Ascending aorta (tissue), 2 donors: ENCODE results near the gene SH2B2. TPM values are rescaled to one million over a fixed set of nuclear protein-coding genes. Genes with fewer than 3 reads are reported as not detected.

Source experiments
- DNase-seq, 2 donors: peaks; one replicate each; pipeline ENCODE4 v3.0.0-alpha.2; 2019; ENCODE audit warnings: low spot score in 2 of 2
- H3K27ac ChIP-seq, 2 donors: fragments of 200-600 bp; sonication (generic); one replicate each; pipeline ENCODE4 v1.5.1; 2016 to 2017; ENCODE audit warnings: mild to moderate bottlenecking in 1 of 2
- H3K27me3 ChIP-seq: fragments of 200-600 bp; sonication (generic); one replicate; pipeline ENCODE4 v1.5.1; 2017
- H3K36me3 ChIP-seq, 2 donors: fragments of 200-600 bp; sonication (generic); one replicate each; pipeline ENCODE4 v1.5.1; 2016
- H3K4me1 ChIP-seq, 2 donors: fragments of 200-600 bp; sonication (generic); one replicate each; pipeline ENCODE4 v1.5.1; 2016 to 2017; ENCODE audit warnings: mild to moderate bottlenecking in 1 of 2
- H3K4me3 ChIP-seq, 2 donors: fragments of 200-600 bp; sonication (generic); one replicate each; pipeline ENCODE4 v1.5.1; 2016 to 2017; ENCODE audit warnings: mild to moderate bottlenecking in 1 of 2
- H3K9me3 ChIP-seq, 2 donors: fragments of 200-600 bp; sonication (generic); one replicate each; pipeline ENCODE4 v1.5.1; 2016
- intact Hi-C: fragments of 100-400 bp; cut with DNase I; formaldehyde crosslinking; loops from one replicate; pipeline ENCODE4 v1.15.1; 2023
- total RNA-seq: library from RNA; depleted of rRNA; stranded (reverse); fragments of >200 nt; gene quantifications from one replicate; pipeline ENCODE4 v1.1.0, GENCODE V29; 2016
- TF ChIP-seq, protein P1 (sequence below), 3 experiments: fragments of 200-600 bp in 2 of 3; fragments of 450-650 bp in 1 of 3; sonication (generic) in 2 of 3; IDR thresholded peaks; one replicate each; pipeline ENCODE4 v1.5.1; 2016 to 2019; ENCODE audit warnings: antibody characterized with exemption in 3 of 3, mild to moderate bottlenecking in 1 of 3, moderate library complexity in 1 of 3

SH2B2 gene
- total RNA-seq, 1 donor from 2014 or later: 4.2 TPM

DNA sequence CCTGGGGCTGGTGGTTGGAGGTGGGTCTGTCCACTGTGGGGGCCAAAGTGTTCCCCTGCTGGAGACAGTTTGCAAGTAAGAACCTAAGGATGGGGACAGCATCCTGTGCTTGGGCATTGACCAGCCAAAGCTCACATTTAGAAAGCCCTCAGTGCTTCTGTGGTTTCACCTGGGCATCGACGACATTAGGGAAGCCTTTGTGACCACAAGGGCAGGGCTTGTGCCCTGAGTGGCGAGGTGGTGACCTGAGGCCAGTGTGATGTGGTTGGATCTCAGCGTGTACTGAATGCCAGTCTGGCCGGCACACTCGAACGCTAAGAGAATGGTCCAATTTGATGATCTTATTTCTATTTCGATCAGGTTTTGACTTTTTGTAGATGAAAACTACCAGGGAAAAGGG is 32.1 kb upstream of the SH2B2 start:
- no peak for DNase-seq
- Histone ChIP-seq H3K27me3 (no peaks in the 10 kb centered on the region), H3K4me1 (no peaks in the 10 kb centered on the region), H3K36me3 (peaks cover 2 to 8% of the 10 kb centered on the region in 2 donors), H3K9me3 (no peaks in the 10 kb centered on the region), H3K27ac (no peak overlapping the region), H3K4me3 (no peak overlapping the region)
- intact Hi-C loops: no loop called here
- TF ChIP-seq, protein P1, sequence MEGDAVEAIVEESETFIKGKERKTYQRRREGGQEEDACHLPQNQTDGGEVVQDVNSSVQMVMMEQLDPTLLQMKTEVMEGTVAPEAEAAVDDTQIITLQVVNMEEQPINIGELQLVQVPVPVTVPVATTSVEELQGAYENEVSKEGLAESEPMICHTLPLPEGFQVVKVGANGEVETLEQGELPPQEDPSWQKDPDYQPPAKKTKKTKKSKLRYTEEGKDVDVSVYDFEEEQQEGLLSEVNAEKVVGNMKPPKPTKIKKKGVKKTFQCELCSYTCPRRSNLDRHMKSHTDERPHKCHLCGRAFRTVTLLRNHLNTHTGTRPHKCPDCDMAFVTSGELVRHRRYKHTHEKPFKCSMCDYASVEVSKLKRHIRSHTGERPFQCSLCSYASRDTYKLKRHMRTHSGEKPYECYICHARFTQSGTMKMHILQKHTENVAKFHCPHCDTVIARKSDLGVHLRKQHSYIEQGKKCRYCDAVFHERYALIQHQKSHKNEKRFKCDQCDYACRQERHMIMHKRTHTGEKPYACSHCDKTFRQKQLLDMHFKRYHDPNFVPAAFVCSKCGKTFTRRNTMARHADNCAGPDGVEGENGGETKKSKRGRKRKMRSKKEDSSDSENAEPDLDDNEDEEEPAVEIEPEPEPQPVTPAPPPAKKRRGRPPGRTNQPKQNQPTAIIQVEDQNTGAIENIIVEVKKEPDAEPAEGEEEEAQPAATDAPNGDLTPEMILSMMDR (IDR thresholded peaks at IDR 0.05): no peak

DNA sequence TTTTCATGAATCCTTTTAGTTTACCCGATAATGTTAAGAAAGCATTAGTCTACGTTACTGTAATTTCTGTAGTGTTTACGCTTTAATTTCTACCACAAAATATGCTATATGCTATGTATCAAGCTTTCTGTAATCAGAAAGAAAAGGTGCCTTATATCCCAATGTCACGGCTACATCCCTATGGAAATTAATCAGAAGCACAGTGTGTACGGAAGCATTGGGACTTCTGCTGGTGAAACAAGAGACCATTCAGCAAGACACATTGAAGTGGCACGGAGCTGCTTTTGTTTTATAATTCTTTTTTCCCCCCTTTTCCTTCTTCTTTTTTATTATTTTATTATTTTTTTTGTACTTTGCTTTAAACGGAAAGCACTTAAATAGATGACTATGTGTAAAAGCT is 31.2 kb upstream of the SH2B2 start:
- Histone ChIP-seq H3K4me3 (no peak overlapping the region), H3K9me3 (no peaks in the 10 kb centered on the region), H3K4me1 (no peaks in the 10 kb centered on the region), H3K27me3 (no peaks in the 10 kb centered on the region), H3K36me3 (peaks cover 0 to under 1% of the 10 kb centered on the region in 2 donors), H3K27ac (no peak overlapping the region)
- TF ChIP-seq, protein P1 (IDR thresholded peaks at IDR 0.05): no peak
- DNase-seq: no peak
- intact Hi-C loops: no loop called here

DNA sequence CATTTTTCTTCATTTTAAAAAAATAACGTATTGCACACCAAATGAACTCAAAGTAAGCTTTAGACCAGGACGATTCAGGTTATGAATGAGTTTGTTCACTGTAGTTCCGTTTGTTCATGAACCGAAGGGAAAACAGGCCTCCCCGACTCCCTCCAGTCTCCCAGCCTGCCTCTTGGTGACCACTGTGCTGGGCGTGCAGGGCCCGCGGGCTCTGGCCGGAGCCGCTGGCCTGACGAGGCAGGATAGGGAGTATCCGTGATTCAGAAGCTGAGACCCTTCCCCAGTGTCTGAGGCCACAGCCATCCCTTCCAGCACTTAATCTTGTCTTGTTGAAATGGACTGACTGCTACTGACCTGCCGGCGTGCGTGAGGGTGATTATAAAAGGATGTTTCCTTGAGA is 30.8 kb upstream of the SH2B2 start:
- Histone ChIP-seq H3K4me3 (no peak overlapping the region), H3K27me3 (no peaks in the 10 kb centered on the region), H3K27ac (no peak overlapping the region), H3K9me3 (no peaks in the 10 kb centered on the region), H3K4me1 (no peaks in the 10 kb centered on the region), H3K36me3 (no peaks in the 10 kb centered on the region)
- intact Hi-C loops: no loop called here
- TF ChIP-seq, protein P1 (IDR thresholded peaks at IDR 0.05): no peak
- DNase-seq: no peak

DNA sequence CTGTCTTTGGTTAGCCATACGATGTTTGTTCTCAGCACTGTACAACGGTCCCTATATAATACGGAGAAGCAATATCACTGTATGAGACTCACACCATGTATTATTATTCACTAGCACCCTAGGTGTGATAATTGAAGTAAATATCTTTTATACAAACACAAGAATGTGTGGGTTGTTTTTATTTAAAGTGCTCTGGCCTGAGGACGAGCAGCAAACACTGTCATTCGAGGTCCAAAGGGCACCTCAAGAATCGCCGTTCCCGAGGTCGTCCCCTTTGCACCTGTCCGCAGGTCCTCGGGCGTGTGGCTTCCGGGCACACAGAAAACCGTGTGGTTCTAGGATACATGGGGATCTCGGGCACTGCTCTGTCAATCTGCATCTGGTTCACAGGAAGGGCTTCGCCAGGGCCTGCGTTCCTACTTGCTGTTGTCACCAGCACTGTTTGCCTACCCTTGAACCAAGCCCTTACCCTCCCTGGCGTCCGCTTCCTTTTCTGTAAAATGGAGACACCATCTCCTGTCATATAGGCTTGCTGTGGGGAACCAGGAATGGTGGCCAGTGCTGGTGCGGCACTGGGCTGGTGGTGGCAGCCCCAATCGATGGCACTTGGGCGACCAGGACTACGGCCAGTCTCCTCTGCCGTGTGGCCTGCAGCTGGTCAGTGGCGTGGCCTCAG is 28.5 kb upstream of the SH2B2 start:
- TF ChIP-seq, protein P1 (IDR thresholded peaks at IDR 0.05): no peak
- intact Hi-C loops: no loop called here
- H3K4me1 ChIP-seq: no peaks in the 10 kb centered on the region
- H3K36me3 ChIP-seq: no peaks in the 10 kb centered on the region
- no peaks in the 10 kb centered on the region for H3K9me3 ChIP-seq
- DNase-seq: no peak
- H3K27ac ChIP-seq: no peak overlapping the region
- no peaks in the 10 kb centered on the region for H3K27me3 ChIP-seq
- no peak overlapping the region for H3K4me3 ChIP-seq

DNA sequence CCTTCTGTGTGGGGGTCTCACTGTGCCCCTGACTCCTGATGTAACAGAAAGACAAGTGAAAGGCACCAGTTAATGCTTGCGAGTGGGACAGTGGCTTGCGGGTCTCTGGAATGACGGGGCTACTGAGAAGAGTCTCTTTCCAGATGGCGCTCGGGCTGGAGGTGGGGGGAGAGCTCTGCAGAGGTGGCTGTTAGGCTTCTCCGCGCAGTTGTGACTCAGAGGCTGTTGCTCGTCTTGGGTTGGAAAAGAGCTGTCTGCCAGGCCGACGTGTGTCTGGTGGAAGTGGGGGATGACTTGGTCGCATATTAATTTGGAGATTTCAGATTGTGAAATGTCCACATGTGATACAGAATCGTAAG is 27.9 kb upstream of the SH2B2 start:
- intact Hi-C loops: no loop called here
- Histone ChIP-seq H3K36me3 (no peaks in the 10 kb centered on the region), H3K9me3 (no peaks in the 10 kb centered on the region), H3K4me1 (no peaks in the 10 kb centered on the region), H3K27ac (no peak overlapping the region), H3K27me3 (no peaks in the 10 kb centered on the region), H3K4me3 (no peak overlapping the region)
- no peak for DNase-seq
- TF ChIP-seq, protein P1 (IDR thresholded peaks at IDR 0.05): no peak

DNA sequence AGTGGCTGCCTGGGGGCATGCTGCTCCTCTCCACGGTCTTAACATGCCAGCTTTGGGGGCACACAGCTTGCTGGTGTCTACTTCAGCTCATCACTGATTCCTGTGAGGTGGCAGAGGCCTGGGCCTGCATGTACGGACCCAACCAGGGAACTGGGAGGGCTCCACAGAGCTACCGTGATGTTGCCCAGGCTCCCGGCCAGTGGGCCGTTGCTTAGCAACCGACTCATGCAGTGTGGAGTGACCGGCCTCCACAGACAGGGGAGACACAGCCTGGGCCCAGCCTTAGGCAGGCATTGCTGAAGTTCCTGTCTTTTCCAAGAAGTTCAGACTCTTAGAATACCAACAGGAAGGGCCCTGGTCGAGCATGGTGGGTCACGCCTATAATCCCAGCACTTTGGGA is 25.8 kb upstream of the SH2B2 start:
- no peaks in the 10 kb centered on the region for H3K9me3 ChIP-seq
- intact Hi-C loops: no loop called here
- H3K36me3 ChIP-seq: no peaks in the 10 kb centered on the region
- H3K4me3 ChIP-seq: no peak overlapping the region
- H3K27ac ChIP-seq: no peak overlapping the region
- TF ChIP-seq, protein P1 (IDR thresholded peaks at IDR 0.05): no peak
- H3K4me1 ChIP-seq: no peaks in the 10 kb centered on the region
- no peak for DNase-seq
- H3K27me3 ChIP-seq: no peaks in the 10 kb centered on the region
